ENCODE measurements around the gene NBPF1.
A peak's percentile ranks its signal among the peaks of the same experiment; 100 is the strongest.
"Not testable (repeated sequence)": the region's sequence is repeated elsewhere in the genome, so short reads cannot be mapped to it uniquely, and the experiment has no call there.

Gene NBPF1

GRCh38 chr1:16545682-16546095 is 67.7 kb downstream of the NBPF1 start:
- not testable (repeated sequence) for DNase-seq (ENCODE audit: low read depth in 3 of 3)

GRCh38 chr1:16540421-16540893 is 72.9 kb downstream of the NBPF1 start:
- not testable (repeated sequence) for DNase-seq (ENCODE audit: low read depth in 3 of 3)

DNA sequence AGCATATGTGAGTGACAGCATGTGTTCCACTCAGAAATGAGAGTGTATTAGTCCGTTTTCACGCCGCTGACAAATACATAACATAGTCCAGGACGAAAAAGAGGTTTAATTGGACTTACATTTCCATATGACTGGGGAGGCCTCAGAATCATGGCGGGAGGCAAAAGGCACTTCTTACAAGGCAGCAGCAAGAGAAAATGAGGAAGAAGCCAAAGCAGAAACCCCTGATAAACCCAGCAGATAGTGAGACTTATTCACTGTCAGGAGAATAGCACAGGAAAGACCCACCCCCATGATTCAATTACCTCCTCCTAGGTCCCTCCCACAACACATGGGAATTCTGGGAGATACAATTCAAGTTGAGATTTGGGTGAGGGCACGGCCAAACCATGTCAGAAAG is 75.8 kb downstream of the NBPF1 start:
- DNase-seq (ENCODE audit: low read depth in 3 of 3): not testable (repeated sequence)

DNA sequence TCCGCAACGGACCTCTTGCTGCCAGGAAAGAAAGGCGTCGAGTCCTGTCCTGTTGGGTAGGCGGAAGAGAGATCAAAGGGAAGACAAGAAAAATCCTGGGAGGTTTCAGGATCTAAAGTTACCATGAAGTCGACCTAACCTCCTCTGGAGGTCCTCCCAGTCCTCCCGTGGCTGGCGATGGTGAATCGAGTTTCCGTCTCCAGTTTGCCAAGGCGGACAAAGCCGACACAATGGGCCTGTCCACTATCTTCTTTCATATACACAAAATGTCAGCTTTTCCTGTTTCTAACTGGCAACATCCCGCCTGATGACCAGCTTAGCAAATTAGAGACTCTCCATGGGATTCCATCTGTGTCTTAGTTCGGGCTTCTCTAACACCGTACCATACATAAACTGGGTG is 76.6 kb downstream of the NBPF1 start:
- DNase-seq (ENCODE audit: low read depth in 3 of 3): not testable (repeated sequence)

- DNase-seq (ENCODE audit: low read depth in 3 of 3): not testable (repeated sequence)
Measured at GRCh38 chr1:16535898-16536297, 77.5 kb downstream of the NBPF1 start.

DNA sequence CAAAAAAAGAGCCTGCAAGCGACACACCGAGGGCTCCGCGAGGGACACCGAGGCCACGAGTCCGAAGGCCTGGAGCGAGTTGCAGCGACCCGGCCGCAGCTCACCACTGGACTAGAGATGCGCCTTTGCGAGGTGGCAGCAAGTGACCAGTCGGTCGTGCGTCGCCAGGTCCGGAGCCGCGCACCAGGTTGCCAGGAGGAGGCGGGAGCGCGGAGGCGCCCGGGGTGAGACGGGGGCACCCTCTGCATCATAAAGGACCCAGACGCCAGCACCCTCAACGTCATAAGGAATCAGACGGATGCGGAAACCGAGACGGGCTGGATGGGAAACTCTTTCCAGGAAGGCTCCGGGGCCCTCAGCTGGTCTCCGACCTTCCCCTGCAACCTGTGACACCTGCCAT is 77.9 kb downstream of the NBPF1 start:
- DNase-seq (ENCODE audit: low read depth in 3 of 3): not testable (repeated sequence)

DNA sequence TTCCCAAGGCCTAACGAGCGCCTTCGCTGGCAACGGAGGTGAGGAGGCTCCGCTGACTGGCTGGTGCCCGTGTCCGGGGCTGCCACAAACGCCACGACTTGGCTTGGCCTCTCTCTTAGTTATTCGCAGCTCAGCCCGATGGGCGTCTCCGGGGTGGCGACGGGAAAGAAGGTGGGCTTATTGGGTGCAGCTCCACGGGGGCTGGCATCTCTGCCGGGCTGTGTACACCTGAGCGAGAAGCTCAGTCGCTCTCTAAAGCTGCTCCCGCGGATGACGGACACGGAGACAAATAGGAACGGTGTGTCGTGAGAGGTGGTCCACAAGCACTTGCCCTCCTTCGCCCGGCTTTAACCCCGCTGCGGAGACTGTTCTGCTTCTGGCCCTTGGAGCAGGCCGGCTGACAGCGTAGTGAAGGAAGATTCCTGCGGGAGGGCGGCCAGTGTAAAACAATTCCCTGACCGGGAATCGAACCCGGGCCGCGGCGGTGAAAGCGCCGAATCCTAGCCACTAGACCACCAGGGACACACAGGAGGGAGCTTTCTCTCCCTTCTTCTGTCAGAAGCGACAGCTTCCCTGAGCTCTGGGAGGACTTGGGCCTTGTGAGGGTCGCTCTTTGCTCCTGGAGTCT is 78.4 kb downstream of the NBPF1 start:
- DNase-seq (ENCODE audit: low read depth in 3 of 3): not testable (repeated sequence)

DNA sequence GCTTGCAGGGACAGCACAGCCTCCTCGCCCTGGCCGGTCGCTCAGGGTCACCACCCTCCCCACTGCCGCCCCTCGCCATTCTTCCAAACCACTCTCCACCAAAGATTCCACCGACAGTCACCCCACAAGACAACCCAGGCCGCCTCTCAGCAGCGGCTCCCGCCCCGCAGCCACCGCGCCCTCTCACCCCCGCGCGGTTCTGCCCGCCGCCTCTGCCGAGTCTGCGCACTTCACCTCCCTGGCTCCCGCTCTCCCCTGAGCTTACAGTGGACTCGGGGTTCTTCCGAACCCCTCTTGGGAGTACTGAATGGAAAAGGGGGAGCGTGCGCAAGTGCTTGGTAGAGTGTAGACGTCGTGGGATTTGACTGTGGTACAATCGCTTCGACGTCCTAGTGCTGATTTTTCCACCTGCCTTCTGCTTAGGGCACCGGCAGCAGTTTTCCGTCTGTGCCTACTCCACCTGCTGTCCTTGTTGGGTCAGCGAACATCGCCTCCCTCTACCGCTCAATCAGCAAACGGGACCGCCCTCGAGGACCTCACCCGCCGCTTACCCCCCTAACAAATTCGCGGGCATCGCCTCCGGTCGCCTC is 79.0 kb downstream of the NBPF1 start:
- not testable (repeated sequence) for DNase-seq (ENCODE audit: low read depth in 3 of 3)

- not testable (repeated sequence) for DNase-seq (ENCODE audit: low read depth in 3 of 3)
Measured at GRCh38 chr1:16532235-16532991, 81.0 kb downstream of the NBPF1 start.

DNA sequence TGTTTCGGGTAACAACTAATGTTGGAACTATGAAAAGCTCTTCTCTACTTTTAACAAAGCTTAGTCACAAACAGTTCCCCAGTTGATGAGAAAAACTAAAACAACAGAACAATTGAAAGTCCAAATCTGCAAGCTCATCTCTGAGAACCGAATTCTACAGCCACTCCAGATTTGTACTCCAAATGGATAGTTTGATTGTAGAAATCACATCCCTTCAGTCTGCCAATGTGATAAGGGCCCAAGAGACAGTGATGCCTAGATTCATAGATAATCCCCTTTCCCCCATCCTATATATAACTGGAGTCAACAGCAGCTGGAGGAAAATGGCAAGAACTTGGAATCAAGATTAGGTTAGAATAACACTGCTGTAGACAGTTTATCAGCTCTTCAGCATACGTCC is 85.0 kb downstream of the NBPF1 start:
- not testable (repeated sequence) for DNase-seq (ENCODE audit: low read depth in 3 of 3)

GRCh38 chr1:16525769-16526168 is 87.6 kb downstream of the NBPF1 start:
- DNase-seq (ENCODE audit: low read depth in 3 of 3): not testable (repeated sequence)

DNA sequence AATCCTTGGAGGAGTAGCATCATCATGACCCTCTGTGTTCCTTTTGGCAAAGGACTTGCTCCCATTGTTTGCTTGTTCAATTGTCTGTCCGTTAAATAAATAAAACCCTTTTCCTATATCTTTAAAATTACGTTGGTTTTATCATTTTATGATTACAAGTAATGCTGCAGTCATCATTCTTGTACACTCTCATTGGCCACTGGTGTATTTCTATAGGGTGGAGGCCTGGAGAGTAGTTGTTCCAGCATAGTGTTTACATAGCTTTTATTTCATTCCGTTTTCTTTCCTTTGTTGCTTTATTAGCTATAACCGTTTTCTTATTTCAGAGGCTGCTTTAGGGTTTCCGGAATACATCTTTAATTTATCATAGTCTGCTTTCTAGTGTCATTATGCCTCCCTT is 91.7 kb downstream of the NBPF1 start:
- not testable (repeated sequence) for DNase-seq (ENCODE audit: low read depth in 3 of 3)

GRCh38 chr1:16521288-16521583 is 92.1 kb downstream of the NBPF1 start:
- DNase-seq (ENCODE audit: low read depth in 3 of 3): no peak

DNA sequence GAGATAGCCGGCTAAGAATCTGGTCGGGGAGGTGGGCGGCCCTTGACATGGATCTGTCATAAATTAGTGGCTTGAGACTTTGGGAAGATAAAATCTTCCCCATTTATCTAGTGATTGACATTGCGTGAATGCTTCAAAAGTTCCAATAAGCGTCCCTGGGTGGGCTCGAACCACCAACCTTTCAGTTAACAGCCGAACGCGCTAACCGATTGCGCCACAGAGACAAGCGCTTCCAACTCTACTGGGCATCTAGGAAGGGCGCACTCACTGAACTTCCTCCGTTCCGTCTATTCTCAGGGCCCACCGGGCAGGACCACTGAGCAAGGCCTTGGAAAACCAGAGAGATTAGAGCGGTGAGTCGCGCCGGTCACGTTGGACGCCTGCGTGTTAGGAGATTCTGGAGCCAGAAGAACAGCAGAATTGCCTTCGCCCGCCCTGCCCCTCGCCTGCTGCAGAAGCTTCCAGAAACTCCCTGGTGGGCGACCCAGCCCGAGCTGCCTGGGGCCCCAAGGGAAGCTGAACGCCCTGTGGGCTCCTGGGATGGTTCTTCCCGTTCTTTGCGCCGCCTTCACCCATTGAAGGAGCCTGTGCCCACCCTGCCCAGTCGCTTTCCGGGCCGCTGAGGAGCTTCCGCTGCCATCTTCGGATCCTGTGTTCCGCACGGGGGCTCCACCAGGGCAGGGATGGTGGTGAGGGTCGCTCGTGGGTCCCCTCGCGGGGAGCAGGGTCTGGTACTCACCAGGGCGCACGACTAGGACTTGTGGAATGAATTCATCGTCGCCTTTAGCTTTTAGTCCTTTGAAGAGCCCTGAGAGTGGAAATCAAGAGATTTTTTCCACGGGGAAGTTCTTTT is 92.7 kb downstream of the NBPF1 start:
- DNase-seq (ENCODE audit: low read depth in 3 of 3): not testable (repeated sequence)

GRCh38 chr1:16519255-16519951 is 94.0 kb downstream of the NBPF1 start:
- DNase-seq (ENCODE audit: low read depth in 3 of 3): not testable (repeated sequence)

DNA sequence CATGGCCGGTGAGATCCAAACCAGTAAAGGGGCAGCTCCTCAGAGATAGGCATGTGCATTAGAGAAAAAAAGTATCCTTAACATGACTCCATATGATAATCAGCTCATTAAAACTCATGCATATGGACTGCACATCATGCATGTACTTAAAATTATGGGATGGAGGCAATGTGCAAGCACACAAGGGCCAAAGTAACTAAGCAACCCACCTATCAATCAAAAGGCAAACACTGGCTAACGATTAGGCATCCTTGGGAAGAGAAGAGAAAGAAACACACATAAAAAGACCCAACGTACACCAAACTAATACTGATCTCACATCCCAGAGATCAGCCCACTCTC is 94.5 kb downstream of the NBPF1 start:
- DNase-seq (ENCODE audit: low read depth in 3 of 3): not testable (repeated sequence)

DNA sequence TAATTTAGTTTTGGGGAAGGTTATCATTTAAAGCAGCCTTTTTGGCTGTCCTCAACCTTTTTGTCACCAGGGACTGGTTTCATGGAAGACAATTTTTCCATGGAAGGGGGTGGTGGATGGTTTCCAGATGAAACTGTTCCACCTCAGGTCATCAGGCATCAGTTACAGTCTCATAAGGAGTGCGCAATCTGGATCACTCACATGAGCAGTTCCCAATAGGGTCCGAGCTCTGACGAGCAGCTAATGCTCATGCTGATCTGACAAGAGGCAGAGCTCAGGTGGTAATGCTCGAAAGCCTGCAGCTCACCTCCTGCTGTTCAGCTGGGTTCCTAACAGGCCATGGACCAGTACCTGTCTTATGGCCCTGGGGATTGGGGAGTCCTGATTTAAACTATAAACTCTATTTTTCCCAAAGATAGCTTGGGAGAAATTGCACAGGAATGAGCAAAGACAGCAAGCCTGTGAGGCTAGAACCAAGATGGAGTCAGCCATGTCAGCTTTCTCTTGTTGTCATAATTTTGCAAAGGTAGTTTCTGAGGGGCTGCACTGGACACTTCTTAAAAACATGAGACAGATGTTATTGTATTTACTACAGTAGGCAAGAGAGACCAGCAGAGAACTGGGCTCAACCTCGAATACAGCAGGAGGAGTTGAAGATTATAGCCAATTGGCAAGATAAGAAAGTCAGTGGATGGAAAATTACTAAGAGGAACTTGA is 96.5 kb downstream of the NBPF1 start:
- DNase-seq (ENCODE audit: low read depth in 3 of 3): not testable (repeated sequence)

GRCh38 chr1:16514107-16515055 is 99.0 kb downstream of the NBPF1 start, which contains the start of gene RNU1-1:
TSS of gene RNU1-1 (minus strand) at chr1:16514285.
- DNase-seq (ENCODE audit: low read depth in 3 of 3): peak; percentile 42 to 63 (median 55)

DNA sequence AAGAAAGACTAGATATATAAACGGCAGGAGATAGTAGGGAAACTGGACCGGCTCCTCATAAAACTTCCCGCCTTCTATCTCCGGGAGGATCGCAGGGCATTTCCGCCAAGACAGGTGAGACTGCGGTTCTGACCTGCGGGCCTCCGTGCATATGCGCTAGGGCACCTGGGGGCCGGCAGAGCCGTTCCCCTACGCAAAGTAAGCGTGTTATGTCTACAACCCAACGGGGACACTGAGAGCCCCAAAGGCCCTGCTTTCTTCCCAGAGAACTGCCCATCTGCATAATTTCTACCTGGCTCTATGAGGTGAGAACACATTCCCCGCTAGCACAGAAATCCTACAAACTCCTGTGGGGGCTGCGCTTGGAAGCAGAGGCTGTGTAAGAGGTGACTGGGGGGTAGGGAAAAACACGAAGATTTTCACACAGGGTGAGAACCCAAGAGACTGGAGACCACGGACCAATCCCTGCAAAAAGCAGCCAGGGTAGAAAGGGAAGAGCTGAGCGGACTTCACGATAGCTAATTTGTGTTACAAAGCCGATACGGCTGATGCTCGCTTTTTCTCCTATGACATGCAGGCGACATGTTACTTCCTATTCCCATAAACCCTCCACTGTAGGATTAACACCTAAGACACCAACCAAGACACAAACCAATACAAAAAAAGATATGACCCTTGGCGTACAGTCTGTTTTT is 99.8 kb downstream of the NBPF1 start:
- DNase-seq (ENCODE audit: low read depth in 3 of 3): peak; percentile 20 to 42 (median 29)
